Ovary (tissue), 3 donors: ENCODE measurements around the gene SLC2A13.

ENCODE experiments used
- POLR2A ChIP-seq: fragments of 450-650 bp; IDR thresholded peaks from one replicate; pipeline ENCODE4 v1.6.1; 2017; ENCODE audit warnings: antibody characterized with exemption, mild to moderate bottlenecking, moderate library complexity
- TF ChIP-seq, protein P1 (sequence below), 3 donors: fragments of 450-650 bp in 2 of 3; fragments of 200-600 bp in 1 of 3; IDR thresholded peaks; one replicate each; pipeline versions ENCODE4 v1.5.1 to v1.8.0; 2016 to 2022; ENCODE audit warnings: antibody characterized with exemption in 3 of 3, mild to moderate bottlenecking in 1 of 3
- donor health status: DM: no; HTN: no; CAD: no.

DNA sequence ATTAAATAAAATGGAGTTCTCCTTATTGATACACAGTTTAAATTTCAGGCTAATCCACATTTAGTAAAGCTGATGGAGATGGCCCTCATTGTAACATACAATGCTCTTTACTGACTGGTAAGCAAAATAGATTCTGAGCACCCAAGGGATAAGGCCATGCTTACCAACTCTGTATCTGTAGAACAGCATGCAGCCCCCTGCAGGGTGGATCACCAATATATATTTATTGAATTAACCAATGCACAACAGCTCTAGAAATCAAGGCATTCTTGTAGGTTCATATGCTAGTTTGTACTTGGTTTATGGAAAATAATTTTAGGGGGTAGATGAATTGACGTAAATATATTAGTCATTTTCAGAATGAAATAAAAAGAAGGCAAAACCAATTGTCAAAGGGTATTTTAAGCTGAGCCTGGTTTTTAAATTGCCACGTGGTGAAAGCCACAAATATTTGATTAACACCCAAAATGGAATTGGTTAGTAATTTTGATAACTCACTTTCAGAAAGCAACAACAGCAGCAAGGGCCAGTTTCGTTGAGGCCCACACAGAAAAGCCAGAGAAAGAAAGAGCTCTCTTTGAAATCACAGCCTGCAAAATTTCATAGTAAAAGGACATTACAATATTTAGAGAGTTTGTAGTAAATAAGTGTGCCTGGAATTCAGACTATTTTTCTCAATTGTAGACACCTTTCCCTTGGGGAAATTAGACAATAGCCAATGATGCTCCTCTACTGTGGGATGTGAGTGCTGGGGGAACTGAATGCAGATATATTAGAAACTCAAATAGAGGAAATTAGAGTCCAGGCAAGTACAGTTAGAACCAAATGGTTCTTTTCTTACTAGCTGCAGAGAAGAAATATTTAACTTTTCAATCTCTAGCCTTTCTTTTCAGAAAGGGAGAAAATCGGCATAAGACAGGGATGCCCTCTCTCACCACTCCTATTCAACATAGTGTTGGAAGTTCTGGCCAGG is 270.1 kb downstream of the SLC2A13 start:
- TF ChIP-seq, protein P1, sequence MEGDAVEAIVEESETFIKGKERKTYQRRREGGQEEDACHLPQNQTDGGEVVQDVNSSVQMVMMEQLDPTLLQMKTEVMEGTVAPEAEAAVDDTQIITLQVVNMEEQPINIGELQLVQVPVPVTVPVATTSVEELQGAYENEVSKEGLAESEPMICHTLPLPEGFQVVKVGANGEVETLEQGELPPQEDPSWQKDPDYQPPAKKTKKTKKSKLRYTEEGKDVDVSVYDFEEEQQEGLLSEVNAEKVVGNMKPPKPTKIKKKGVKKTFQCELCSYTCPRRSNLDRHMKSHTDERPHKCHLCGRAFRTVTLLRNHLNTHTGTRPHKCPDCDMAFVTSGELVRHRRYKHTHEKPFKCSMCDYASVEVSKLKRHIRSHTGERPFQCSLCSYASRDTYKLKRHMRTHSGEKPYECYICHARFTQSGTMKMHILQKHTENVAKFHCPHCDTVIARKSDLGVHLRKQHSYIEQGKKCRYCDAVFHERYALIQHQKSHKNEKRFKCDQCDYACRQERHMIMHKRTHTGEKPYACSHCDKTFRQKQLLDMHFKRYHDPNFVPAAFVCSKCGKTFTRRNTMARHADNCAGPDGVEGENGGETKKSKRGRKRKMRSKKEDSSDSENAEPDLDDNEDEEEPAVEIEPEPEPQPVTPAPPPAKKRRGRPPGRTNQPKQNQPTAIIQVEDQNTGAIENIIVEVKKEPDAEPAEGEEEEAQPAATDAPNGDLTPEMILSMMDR (IDR thresholded peaks at IDR 0.05) = no peak
- no peak for TF ChIP-seq POLR2A
